HCT116 (cell line): Measurements from ENCODE around the gene CD200R1L. TPM values are rescaled to one million over a fixed set of nuclear protein-coding genes. Genes with fewer than 3 reads are reported as not detected.

Experiments
- ATAC-seq: fragments of 200-7000 bp; cut with Tn5 transposase; 2 replicates; pipeline ENCODE4 v1.9.1; 2020; ENCODE audit warnings: mild to moderate bottlenecking, moderate library complexity
- BruUV-seq: library from RNA; stranded (reverse); fragments of 400-500 nt; replicated peaks from 2 replicates; lab custom pipeline; 2021; lab: Mats Ljungman, UMichigan
- CTCF ChIA-PET: fragments of 300-600 bp; sonication (Branson Sonifier 250); formaldehyde crosslinking; loops from one replicate; lab custom pipeline; 2021; ENCODE audit warnings: antibody characterized with exemption; lab: Charles Lee
- POLR2A ChIA-PET: fragments of 300-600, 350-600 bp; sonication (Branson Sonifier 250); formaldehyde crosslinking; loops from one replicate; lab custom pipeline; 2021; ENCODE audit warnings: antibody characterized with exemption; lab: Charles Lee
- RAD21 ChIA-PET, 2 experiments: fragments of 300-600 bp; sonication (Branson Sonifier 250); formaldehyde crosslinking; loops; one replicate each; lab custom pipeline; 2023; ENCODE audit warnings: low total read pairs in 2 of 2; ENCODE audit not compliant: uncharacterized antibody in 2 of 2, unreplicated experiment in 2 of 2, low non-redundant PET in 1 of 2; lab: Charles Lee
- DNase-seq: peaks from one replicate; pipeline ENCODE4 v3.0.0-alpha.2; 2010; ENCODE audit warnings: low read depth, low spot score
- H2AFZ ChIP-seq: fragments of 200-600 bp; shearing (Covaris generic), sonication (generic); 2 replicates; pipeline ENCODE4 v1.6.1; 2017; ENCODE audit warnings: low read depth, mixed run types, mixed read lengths, antibody characterized with exemption, low read length; ENCODE audit not compliant: poor library complexity, severe bottlenecking
- H3K27ac ChIP-seq: 2 replicates; pipeline ENCODE4 v1.5.1; 2012; ENCODE audit warnings: low read depth, low read length
- H3K27me3 ChIP-seq: fragments of 200-600 bp; sonication (generic); 2 replicates; pipeline ENCODE4 v1.6.1; 2016; ENCODE audit warnings: mixed run types, low read length, mixed read lengths; ENCODE audit not compliant: insufficient read depth
- H3K36me3 ChIP-seq, 2 experiments: fragments of 200-500 bp in 1 of 2; fragments of 200-600 bp in 1 of 2; sonication (Bioruptor generic) in 1 of 2; sonication (generic) in 1 of 2; 2 replicates each; pipeline versions ENCODE4 v1.5.1 to v1.6.1; 2014 to 2016; ENCODE audit warnings: low read length in 2 of 2, inconsistent platforms in 1 of 2, mixed read lengths in 1 of 2, mixed run types in 1 of 2; ENCODE audit not compliant: insufficient read depth in 2 of 2, control insufficient read depth in 1 of 2
- H3K4me1 ChIP-seq, 2 experiments: fragments of 200-600 bp in 1 of 2; sonication (generic) in 1 of 2; 2 replicates each; pipeline versions ENCODE4 v1.5.1 to v1.6.1; 2012 to 2017; ENCODE audit warnings: low read length in 2 of 2, inconsistent platforms in 1 of 2, mild to moderate bottlenecking in 1 of 2, mixed read lengths in 1 of 2, mixed run types in 1 of 2, moderate library complexity in 1 of 2; ENCODE audit not compliant: insufficient read depth in 2 of 2, control insufficient read depth in 1 of 2
- H3K4me2 ChIP-seq: fragments of 200-600 bp; sonication (generic); 2 replicates; pipeline ENCODE4 v1.6.1; 2017; ENCODE audit warnings: mixed run types, low read length, mixed read lengths
- H3K4me3 ChIP-seq, 2 experiments: fragments of 200-600 bp in 1 of 2; sonication (generic) in 1 of 2; replicated peaks in 1 of 2; 2 replicates each; pipeline ENCODE4 v1.5.1; 2011 to 2016; ENCODE audit warnings: low read length in 2 of 2, control low read depth in 1 of 2, low read depth in 1 of 2, mild to moderate bottlenecking in 1 of 2, mixed read lengths in 1 of 2, mixed run types in 1 of 2
- H3K79me2 ChIP-seq: fragments of 200-600 bp; sonication (generic); 2 replicates; pipeline ENCODE4 v1.6.1; 2017; ENCODE audit warnings: mild to moderate bottlenecking, mixed run types, low read length, moderate library complexity, mixed read lengths; ENCODE audit not compliant: insufficient read depth
- H3K9ac ChIP-seq: fragments of 200-600 bp; sonication (generic); 2 replicates; pipeline ENCODE4 v1.6.1; 2016; ENCODE audit warnings: low read length, mixed read lengths
- H3K9me2 ChIP-seq: fragments of 200-600 bp; sonication (generic), shearing (Covaris generic); 2 replicates; pipeline ENCODE4 v1.6.1; 2017; ENCODE audit warnings: mixed run types, mild to moderate bottlenecking, moderate library complexity; ENCODE audit not compliant: insufficient read depth
- H3K9me3 ChIP-seq, 2 experiments: fragments of 200-500 bp in 1 of 2; fragments of 200-600 bp in 1 of 2; sonication (Bioruptor generic) in 1 of 2; sonication (generic) in 1 of 2; 2 replicates each; pipeline ENCODE4 v1.6.1; 2014 to 2017; ENCODE audit warnings: low read length in 2 of 2, mixed read lengths in 2 of 2, inconsistent platforms in 1 of 2, low read depth in 1 of 2, mild to moderate bottlenecking in 1 of 2, mixed run types in 1 of 2, moderate library complexity in 1 of 2; ENCODE audit not compliant: control insufficient read depth in 1 of 2, insufficient read depth in 1 of 2
- H4K20me1 ChIP-seq: fragments of 200-600 bp; sonication (generic), shearing (Covaris generic); 2 replicates; pipeline ENCODE4 v1.6.1; 2017; ENCODE audit warnings: mixed run types, mild to moderate bottlenecking, moderate library complexity; ENCODE audit not compliant: insufficient read depth
- CEBPB ChIP-seq: IDR thresholded peaks from 2 replicates; pipeline ENCODE4 v1.6.1; 2012; ENCODE audit warnings: low read depth
- CTCF ChIP-seq, 3 experiments: fragments of 200-600 bp in 1 of 3; sonication (generic) in 1 of 3; IDR thresholded peaks in 2 of 3; conservative IDR thresholded peaks in 1 of 3; 2 replicates each; pipeline ENCODE4 v1.5.1; 2012 to 2017; ENCODE audit warnings: low read depth in 2 of 3, low read length in 2 of 3, antibody characterized with exemption in 1 of 3, borderline replicate concordance in 1 of 3, control low read depth in 1 of 3, mild to moderate bottlenecking in 1 of 3, mixed read lengths in 1 of 3, mixed run types in 1 of 3, moderate library complexity in 1 of 3; ENCODE audit not compliant: insufficient read depth in 1 of 3
- EZH2phosphoT487 ChIP-seq: fragments of 200-600 bp; IDR thresholded peaks from 2 replicates; pipeline ENCODE4 v1.6.1; 2018; ENCODE audit warnings: antibody characterized with exemption, borderline replicate concordance
- POLR2AphosphoS5 ChIP-seq: IDR thresholded peaks from 2 replicates; pipeline ENCODE4 v1.6.1; 2011; ENCODE audit warnings: mild to moderate bottlenecking, low read depth, low read length, moderate library complexity
- SIN3A ChIP-seq: IDR thresholded peaks from 2 replicates; pipeline ENCODE4 v1.6.1; 2012; ENCODE audit warnings: low read depth
- ZBTB33 ChIP-seq: IDR thresholded peaks from 2 replicates; pipeline ENCODE4 v1.6.1; 2011; ENCODE audit warnings: mild to moderate bottlenecking, low read length, moderate library complexity; ENCODE audit not compliant: insufficient replicate concordance; ENCODE audit errors: extremely low read depth
- ZFX ChIP-seq: fragments of 450-650 bp; IDR thresholded peaks from 2 replicates; pipeline ENCODE4 v1.6.1; 2017
- intact Hi-C: fragments of 100-400 bp; cut with micrococcal nuclease; formaldehyde crosslinking; loops from 2 replicates; pipeline ENCODE4 v1.10.0; 2022
- total RNA-seq: library from RNA; stranded (reverse); gene quantifications from one replicate; pipeline ENCODE4 v1.2.1, GENCODE V29; 2021; ENCODE audit not compliant: unreplicated experiment

Gene CD200R1L
- total RNA-seq, 1 experiment from 2014 or later: not detected

GRCh38 chr3:112806903-112807302, 39.8 kb downstream of the CD200R1L start:
- Histone ChIP-seq H2AFZ (no peak overlapping the region), H3K9me2 (no peaks in the 10 kb centered on the region), H3K4me2 (no peak overlapping the region), H3K79me2 (no peaks in the 10 kb centered on the region), H3K9ac (no peak overlapping the region), H3K9me3 (no peaks in the 10 kb centered on the region), H3K27ac (no peak overlapping the region), H3K4me1 (no peaks in the 10 kb centered on the region), H3K4me3 (no peak overlapping the region), H3K27me3 (0 out of 2 replicates have a peak, but pooled peaks cover 5% of the 10 kb centered on the region), H4K20me1 (no peaks in the 10 kb centered on the region), H3K36me3 (no peaks in the 10 kb centered on the region)
- TF ChIP-seq CEBPB (no peak), ZBTB33 (no peak), CTCF (IDR thresholded peaks at IDR 0.05 in 2 of 3, conservative IDR thresholded peaks at IDR 0.05 in 1 of 3; ENCODE audit: borderline replicate concordance in 1 of 3, insufficient read depth in 1 of 3, low read depth in 2 of 3, low read length in 2 of 3) (no peak), ZFX (no peak), SIN3A (no peak), POLR2AphosphoS5 (no peak), EZH2phosphoT487 (no peak)
- ChIA-PET POLR2A (no interaction called here), RAD21 (no interaction called here), CTCF (no interaction called here)
- no peak for DNase-seq
- no peak for ATAC-seq
- BruUV-seq: no TSS peak
- intact Hi-C loops: no loop called here
